Testis (tissue), 2 donors: ENCODE data around the gene MRPS25.

ENCODE experiments used
- POLR2A ChIP-seq: fragments of 450-650 bp; IDR thresholded peaks from one replicate; pipeline ENCODE4 v1.6.1; 2017; ENCODE audit warnings: antibody characterized with exemption, mild to moderate bottlenecking, moderate library complexity
- TF ChIP-seq, protein P1 (sequence below), 3 experiments: fragments of 450-650 bp in 2 of 3; fragments of 200-600 bp in 1 of 3; sonication (generic) in 1 of 3; IDR thresholded peaks; one replicate each; pipeline ENCODE4 v1.5.1; 2016 to 2019; ENCODE audit warnings: antibody characterized with exemption in 3 of 3, mild to moderate bottlenecking in 2 of 3, moderate library complexity in 1 of 3

DNA sequence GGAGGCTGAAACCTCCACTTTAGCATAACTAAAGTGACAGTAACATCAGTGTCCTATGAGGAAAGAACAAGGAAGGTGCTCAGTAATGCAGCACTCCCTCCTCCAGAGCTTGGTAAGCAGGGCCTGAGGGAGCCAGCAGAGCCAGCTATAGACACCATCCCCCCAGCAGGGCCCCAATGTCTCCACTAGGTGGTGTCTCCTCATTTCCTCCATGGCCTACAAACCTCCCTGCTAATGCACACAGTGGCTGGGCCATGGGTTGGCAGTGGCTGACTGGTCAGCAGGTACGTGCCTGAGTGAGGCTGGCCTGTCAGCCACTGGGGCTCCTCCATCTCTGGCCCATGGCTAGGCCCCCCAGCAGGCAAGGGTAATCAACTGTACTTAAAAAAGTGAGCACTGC lies 13.6 kb downstream of the MRPS25 start:
- TF ChIP-seq, protein P1, sequence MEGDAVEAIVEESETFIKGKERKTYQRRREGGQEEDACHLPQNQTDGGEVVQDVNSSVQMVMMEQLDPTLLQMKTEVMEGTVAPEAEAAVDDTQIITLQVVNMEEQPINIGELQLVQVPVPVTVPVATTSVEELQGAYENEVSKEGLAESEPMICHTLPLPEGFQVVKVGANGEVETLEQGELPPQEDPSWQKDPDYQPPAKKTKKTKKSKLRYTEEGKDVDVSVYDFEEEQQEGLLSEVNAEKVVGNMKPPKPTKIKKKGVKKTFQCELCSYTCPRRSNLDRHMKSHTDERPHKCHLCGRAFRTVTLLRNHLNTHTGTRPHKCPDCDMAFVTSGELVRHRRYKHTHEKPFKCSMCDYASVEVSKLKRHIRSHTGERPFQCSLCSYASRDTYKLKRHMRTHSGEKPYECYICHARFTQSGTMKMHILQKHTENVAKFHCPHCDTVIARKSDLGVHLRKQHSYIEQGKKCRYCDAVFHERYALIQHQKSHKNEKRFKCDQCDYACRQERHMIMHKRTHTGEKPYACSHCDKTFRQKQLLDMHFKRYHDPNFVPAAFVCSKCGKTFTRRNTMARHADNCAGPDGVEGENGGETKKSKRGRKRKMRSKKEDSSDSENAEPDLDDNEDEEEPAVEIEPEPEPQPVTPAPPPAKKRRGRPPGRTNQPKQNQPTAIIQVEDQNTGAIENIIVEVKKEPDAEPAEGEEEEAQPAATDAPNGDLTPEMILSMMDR (IDR thresholded peaks at IDR 0.05): peak; percentile 23 to 43 (median 37)
- no peak for TF ChIP-seq POLR2A
